HepG2 (cell line): ENCODE results near the gene SRD5A1. TPM values are rescaled to one million over a fixed set of nuclear protein-coding genes. Genes with fewer than 3 reads are reported as not detected.

Experiments
- ATAC-seq: fragments of 200-7000 bp; cut with Tn5 transposase; 3 replicates; pipeline ENCODE4 v1.9.1; 2020; ENCODE audit warnings: mild to moderate bottlenecking, moderate library complexity
- BruUV-seq: library from RNA; stranded (reverse); fragments of 400-500 nt; replicated peaks from 2 replicates; lab custom pipeline; 2021; lab: Mats Ljungman, UMichigan
- CTCF ChIA-PET: fragments of 300-600 bp; formaldehyde crosslinking; extraction: SDS; loops from one replicate; lab custom pipeline; 2021; ENCODE audit warnings: low total read pairs, inconsistent platforms, low intra/inter-chr PET ratio; lab: Yijun Ruan, JAX
- POLR2A ChIA-PET: fragments of 350-600 bp; sonication (Branson Sonifier 250); formaldehyde crosslinking; loops from one replicate; lab custom pipeline; 2020; ENCODE audit warnings: antibody characterized with exemption, inconsistent platforms; lab: Yijun Ruan, JAX
- DNase-seq: peaks from one replicate; pipeline ENCODE4 v3.0.0-alpha.2; 2015; ENCODE audit warnings: low spot score
- FAIRE-seq: peaks from 3 replicates; lab custom pipeline; 2011; peaks lifted over from hg19 to GRCh38; lab: Jason Lieb, UNC
- H2AFZ ChIP-seq: one replicate; pipeline ENCODE4 v1.6.1; 2011; ENCODE audit warnings: low read length, inconsistent platforms
- H3K27ac ChIP-seq: fragments of 300-600 bp; 3 replicates; pipeline ENCODE4 v1.8.0; 2011; ENCODE audit warnings: mixed run types, mild to moderate bottlenecking, mixed read lengths, low read length, inconsistent platforms; ENCODE audit not compliant: insufficient read depth; ENCODE audit errors: extremely low read length
- H3K27me3 ChIP-seq, 2 experiments: fragments of 200-600 bp in 1 of 2; 2 replicates in 1 of 2; 3 replicates in 1 of 2; pipeline versions ENCODE4 v1.6.0 to v1.8.0; 2011; ENCODE audit warnings: low read length in 2 of 2, mild to moderate bottlenecking in 2 of 2, moderate library complexity in 2 of 2, inconsistent platforms in 1 of 2; ENCODE audit not compliant: insufficient read depth in 2 of 2, control insufficient read depth in 1 of 2
- H3K36me3 ChIP-seq, 2 experiments: fragments of 200-600 bp in 1 of 2; replicated peaks in 1 of 2; 2 replicates in 1 of 2; 3 replicates in 1 of 2; pipeline versions ENCODE4 v1.5.1 to v1.8.0; 2011; ENCODE audit warnings: low read length in 2 of 2, inconsistent platforms in 1 of 2; ENCODE audit not compliant: insufficient read depth in 2 of 2, control insufficient read depth in 1 of 2
- H3K4me1 ChIP-seq: 2 replicates; pipeline ENCODE4 v1.5.1; 2012; ENCODE audit warnings: low read length, inconsistent platforms; ENCODE audit not compliant: insufficient read depth
- H3K4me2 ChIP-seq: 2 replicates; pipeline ENCODE4 v1.6.0; 2011; ENCODE audit warnings: low read depth, low read length, inconsistent platforms
- H3K4me3 ChIP-seq, 3 experiments: fragments of 200-600 bp in 1 of 3; sonication (generic), shearing (Covaris generic) in 1 of 3; replicated peaks in 1 of 3; 2 replicates each; pipeline ENCODE4 v1.5.1; 2011 to 2016; ENCODE audit warnings: low read length in 3 of 3, inconsistent platforms in 2 of 3, low read depth in 2 of 3, mild to moderate bottlenecking in 2 of 3, control low read depth in 1 of 3, mixed read lengths in 1 of 3; ENCODE audit not compliant: insufficient read depth in 1 of 3
- H3K79me2 ChIP-seq: one replicate; pipeline ENCODE4 v1.6.1; 2011; ENCODE audit warnings: low read length, inconsistent platforms; ENCODE audit not compliant: insufficient read depth
- H3K9ac ChIP-seq: 2 replicates; pipeline ENCODE4 v1.6.0; 2011; ENCODE audit warnings: mild to moderate bottlenecking, low read depth, low read length, inconsistent platforms; ENCODE audit not compliant: insufficient read depth
- H3K9me3 ChIP-seq: 2 replicates; pipeline ENCODE4 v1.5.1; 2012; ENCODE audit warnings: mild to moderate bottlenecking, low read length
- H4K20me1 ChIP-seq: 2 replicates; pipeline ENCODE4 v1.6.0; 2011; ENCODE audit warnings: inconsistent platforms, mild to moderate bottlenecking, low read length, moderate library complexity; ENCODE audit not compliant: insufficient read depth
- CBFB ChIP-seq: sonication (generic); formaldehyde crosslinking; IDR thresholded peaks from 2 replicates; pipeline ENCODE4 v1.4.0; 2020; ENCODE audit warnings: missing genetic modification reagents
- CHD2 ChIP-seq: IDR thresholded peaks from 2 replicates; pipeline ENCODE4 v1.6.1; 2011; ENCODE audit warnings: low read depth, low read length, improper control_type of control experiment
- MAF1 ChIP-seq: sonication (generic); formaldehyde crosslinking; IDR thresholded peaks from 2 replicates; pipeline ENCODE4 v1.5.0; 2020; ENCODE audit warnings: missing genetic modification reagents, borderline replicate concordance
- NFE2 ChIP-seq: sonication (generic); formaldehyde crosslinking; IDR thresholded peaks from 2 replicates; pipeline ENCODE4 v1.4.0; 2020; ENCODE audit warnings: missing genetic modification reagents
- ONECUT2 ChIP-seq: sonication (generic); formaldehyde crosslinking; IDR thresholded peaks from 2 replicates; pipeline ENCODE4 v1.4.0; 2020; ENCODE audit warnings: missing genetic modification reagents
- TBX2 ChIP-seq: sonication (generic); formaldehyde crosslinking; IDR thresholded peaks from 2 replicates; pipeline ENCODE4 v1.5.0; 2020; ENCODE audit warnings: missing genetic modification reagents, mild to moderate bottlenecking, borderline replicate concordance
- ZNF207 ChIP-seq: fragments of 450-650 bp; IDR thresholded peaks from 2 replicates; pipeline ENCODE4 v1.6.1; 2016; ENCODE audit warnings: antibody characterized with exemption, borderline replicate concordance
- ZNF773 ChIP-seq: sonication (generic); formaldehyde crosslinking; IDR thresholded peaks from 2 replicates; pipeline ENCODE4 v1.4.0; 2020; ENCODE audit warnings: missing genetic modification reagents, borderline replicate concordance
- WGBS: methylation state at CpG from one replicate; pipeline ENCODE4 v1.1.6; 2017; ENCODE audit warnings: low lambda C conversion rate; 5-methylcytosine and 5-hydroxymethylcytosine counted together
- in situ Hi-C: cut with HindIII; loops from 2 replicates; pipeline ENCODE4 v1.10.0; 2017; ENCODE audit warnings: low pct_unique_long_range_greater_than_20kb; ENCODE audit not compliant: extremely low pct_ligation_motif_present
- intact Hi-C: fragments of 100-400 bp; cut with micrococcal nuclease; formaldehyde crosslinking; loops from one replicate; pipeline ENCODE4 v1.10.0; 2022; ENCODE audit not compliant: unreplicated experiment
- polyA plus RNA-seq, 8 experiments: library from polyadenylated mRNA; depleted of rRNA in 3 of 8; stranded (reverse) in 7 of 8; unstranded in 1 of 8; fragments of >200 nt; fragmentation: Illumina TruSeq in 4 of 8; extraction: Trizol in 4 of 8; gene quantifications; 2 replicates each; pipeline versions ENCODE4 v1.2.1 to v1.2.3, GENCODE V29; 2011 to 2016; ENCODE audit warnings: low read depth in 4 of 8, missing spikeins in 1 of 8, mixed read lengths in 1 of 8; ENCODE audit not compliant: insufficient read depth in 1 of 8
- total RNA-seq, 5 experiments: library from RNA; depleted of rRNA; stranded (reverse); fragments of >200 nt; fragmentation: Illumina TruSeq; extraction: Trizol; gene quantifications; 2 replicates each; pipeline ENCODE4 v1.2.3, GENCODE V29; 2016; ENCODE audit warnings: low read depth in 1 of 5
- TF ChIP-seq, protein P1 (sequence below): sonication (generic); formaldehyde crosslinking; IDR thresholded peaks from 2 replicates; pipeline ENCODE4 v1.5.1; 2020; ENCODE audit warnings: missing genetic modification reagents, mild to moderate bottlenecking, borderline replicate concordance
- TF ChIP-seq, protein P2 (sequence below): sonication (generic); formaldehyde crosslinking; IDR thresholded peaks from 2 replicates; pipeline ENCODE4 v1.4.0; 2020; ENCODE audit warnings: mild to moderate bottlenecking, missing genetic modification reagents

SRD5A1 gene
- total and polyA plus RNA-seq, 2 of the 13 experiments (the other 11 are each of a cell fraction or from before 2014, with no cell fraction given): 6.1 to 9.9 TPM

DNA sequence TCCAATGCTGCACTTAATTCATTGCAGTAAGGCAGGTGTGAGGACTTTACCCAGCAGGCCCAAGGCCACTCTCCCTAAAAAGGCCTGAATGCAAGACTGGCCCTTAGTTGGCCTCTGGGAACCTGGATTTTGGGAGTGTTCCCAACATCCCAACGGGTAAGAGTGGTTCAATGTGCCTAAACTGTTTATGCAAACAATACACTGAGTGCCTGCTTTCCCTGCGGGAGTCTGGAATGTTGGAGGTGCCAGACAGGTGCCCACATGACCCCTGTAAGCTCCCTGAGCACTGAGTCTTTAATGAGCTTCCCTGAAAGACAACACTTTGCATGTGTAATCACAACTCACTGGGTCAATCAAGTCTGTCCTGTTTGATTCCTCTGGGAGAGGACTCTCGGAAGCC, 37.8 kb upstream of the SRD5A1 start:
- H4K20me1 ChIP-seq: no peaks in the 10 kb centered on the region
- peaks cover 4 to 22% of the 10 kb centered on the region in 2 experiments; a peak in 4 of 5 replicates for H3K36me3 ChIP-seq
- no peaks in the 10 kb centered on the region for H3K79me2 ChIP-seq
- no peak overlapping the region for H3K27ac ChIP-seq
- DNase-seq: no peak
- H3K4me1 ChIP-seq: no peaks in the 10 kb centered on the region
- POLR2A ChIA-PET: no interaction called here
- in situ Hi-C loops (no loop called here), intact Hi-C loops (no loop called here)
- H2AFZ ChIP-seq: no peak overlapping the region
- CTCF ChIA-PET: no interaction called here
- no peak overlapping the region for H3K4me3 ChIP-seq
- no peak overlapping the region for H3K9ac ChIP-seq
- ATAC-seq: peak; percentile 15
- H3K9me3 ChIP-seq: no peaks in the 10 kb centered on the region
- no peak for TF ChIP-seq MAF1 (CRISPR knock-in tag)
- TF ChIP-seq TBX2 (CRISPR knock-in tag): no peak
- TF ChIP-seq ONECUT2 (CRISPR knock-in tag): no peak
- TF ChIP-seq ZNF207: no peak
- TF ChIP-seq, protein P1, sequence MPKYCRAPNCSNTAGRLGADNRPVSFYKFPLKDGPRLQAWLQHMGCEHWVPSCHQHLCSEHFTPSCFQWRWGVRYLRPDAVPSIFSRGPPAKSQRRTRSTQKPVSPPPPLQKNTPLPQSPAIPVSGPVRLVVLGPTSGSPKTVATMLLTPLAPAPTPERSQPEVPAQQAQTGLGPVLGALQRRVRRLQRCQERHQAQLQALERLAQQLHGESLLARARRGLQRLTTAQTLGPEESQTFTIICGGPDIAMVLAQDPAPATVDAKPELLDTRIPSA (CRISPR knock-in tag): no peak
- TF ChIP-seq, protein P2, sequence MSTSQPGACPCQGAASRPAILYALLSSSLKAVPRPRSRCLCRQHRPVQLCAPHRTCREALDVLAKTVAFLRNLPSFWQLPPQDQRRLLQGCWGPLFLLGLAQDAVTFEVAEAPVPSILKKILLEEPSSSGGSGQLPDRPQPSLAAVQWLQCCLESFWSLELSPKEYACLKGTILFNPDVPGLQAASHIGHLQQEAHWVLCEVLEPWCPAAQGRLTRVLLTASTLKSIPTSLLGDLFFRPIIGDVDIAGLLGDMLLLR: no peak
- TF ChIP-seq ZNF773: no peak
- TF ChIP-seq CBFB (CRISPR knock-in tag): no peak
- TF ChIP-seq NFE2 (CRISPR knock-in tag): no peak
- TF ChIP-seq CHD2: no peak
- 100% methylated on average over 1 of the region's 3 CpGs for WGBS
- no peaks in the 10 kb centered on the region for H3K27me3 ChIP-seq
- no peak overlapping the region for H3K4me2 ChIP-seq
- no TSS peak for BruUV-seq
- FAIRE-seq: no peak
